ENCODE data around the gene OXA1L.
"Not testable (repeated sequence)": the region's sequence is repeated elsewhere in the genome, so short reads cannot be mapped to it uniquely, and the experiment has no call there.

OXA1L gene

DNA sequence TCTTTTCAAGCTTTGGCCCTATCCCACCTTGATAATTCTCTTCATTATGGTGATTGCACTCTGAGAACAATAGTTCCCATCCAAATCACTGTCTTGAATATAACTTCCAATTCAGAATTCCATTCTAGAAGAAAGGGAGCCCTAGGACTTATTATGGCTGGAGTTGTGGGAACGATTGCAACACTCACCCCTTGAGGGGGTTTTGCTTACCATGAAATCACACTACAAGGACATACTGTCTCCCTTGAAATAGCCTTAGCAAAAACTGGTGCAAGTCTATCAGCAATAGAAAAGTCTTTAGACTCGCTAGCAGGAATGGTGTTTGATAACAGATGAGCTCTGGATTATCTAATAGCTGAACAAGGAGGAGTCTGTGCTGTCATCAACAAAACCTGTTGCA is 31.4 kb upstream of the OXA1L start:
- no peaks in the 10 kb centered on the region for H3K27me3 ChIP-seq (ENCODE audit: insufficient read depth, poor library complexity, severe bottlenecking)
- DNase-seq (ENCODE audit: low read depth in 1 of 2, low spot score in 1 of 2): no peak
- TF ChIP-seq SPI1 (IDR thresholded peaks at IDR 0.05; ENCODE audit: borderline replicate concordance, low read depth) (no peak), GABPA (IDR thresholded peaks at IDR 0.05; ENCODE audit: low read depth) (no peak), CTCF (IDR thresholded peaks at IDR 0.05; ENCODE audit: insufficient read depth, low read length) (no peak), POLR2AphosphoS5 (IDR thresholded peaks at IDR 0.05; ENCODE audit: low read depth) (no peak)
- TF ChIP-seq, protein P1, sequence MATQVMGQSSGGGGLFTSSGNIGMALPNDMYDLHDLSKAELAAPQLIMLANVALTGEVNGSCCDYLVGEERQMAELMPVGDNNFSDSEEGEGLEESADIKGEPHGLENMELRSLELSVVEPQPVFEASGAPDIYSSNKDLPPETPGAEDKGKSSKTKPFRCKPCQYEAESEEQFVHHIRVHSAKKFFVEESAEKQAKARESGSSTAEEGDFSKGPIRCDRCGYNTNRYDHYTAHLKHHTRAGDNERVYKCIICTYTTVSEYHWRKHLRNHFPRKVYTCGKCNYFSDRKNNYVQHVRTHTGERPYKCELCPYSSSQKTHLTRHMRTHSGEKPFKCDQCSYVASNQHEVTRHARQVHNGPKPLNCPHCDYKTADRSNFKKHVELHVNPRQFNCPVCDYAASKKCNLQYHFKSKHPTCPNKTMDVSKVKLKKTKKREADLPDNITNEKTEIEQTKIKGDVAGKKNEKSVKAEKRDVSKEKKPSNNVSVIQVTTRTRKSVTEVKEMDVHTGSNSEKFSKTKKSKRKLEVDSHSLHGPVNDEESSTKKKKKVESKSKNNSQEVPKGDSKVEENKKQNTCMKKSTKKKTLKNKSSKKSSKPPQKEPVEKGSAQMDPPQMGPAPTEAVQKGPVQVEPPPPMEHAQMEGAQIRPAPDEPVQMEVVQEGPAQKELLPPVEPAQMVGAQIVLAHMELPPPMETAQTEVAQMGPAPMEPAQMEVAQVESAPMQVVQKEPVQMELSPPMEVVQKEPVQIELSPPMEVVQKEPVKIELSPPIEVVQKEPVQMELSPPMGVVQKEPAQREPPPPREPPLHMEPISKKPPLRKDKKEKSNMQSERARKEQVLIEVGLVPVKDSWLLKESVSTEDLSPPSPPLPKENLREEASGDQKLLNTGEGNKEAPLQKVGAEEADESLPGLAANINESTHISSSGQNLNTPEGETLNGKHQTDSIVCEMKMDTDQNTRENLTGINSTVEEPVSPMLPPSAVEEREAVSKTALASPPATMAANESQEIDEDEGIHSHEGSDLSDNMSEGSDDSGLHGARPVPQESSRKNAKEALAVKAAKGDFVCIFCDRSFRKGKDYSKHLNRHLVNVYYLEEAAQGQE (IDR thresholded peaks at IDR 0.05; ENCODE audit: insufficient replicate concordance, low read depth): no peak
- H3K4me3 ChIP-seq (replicated peaks; ENCODE audit: insufficient read depth, low read length): no peak overlapping the region
- no peak overlapping the region for H3K27ac ChIP-seq (replicated peaks)

DNA sequence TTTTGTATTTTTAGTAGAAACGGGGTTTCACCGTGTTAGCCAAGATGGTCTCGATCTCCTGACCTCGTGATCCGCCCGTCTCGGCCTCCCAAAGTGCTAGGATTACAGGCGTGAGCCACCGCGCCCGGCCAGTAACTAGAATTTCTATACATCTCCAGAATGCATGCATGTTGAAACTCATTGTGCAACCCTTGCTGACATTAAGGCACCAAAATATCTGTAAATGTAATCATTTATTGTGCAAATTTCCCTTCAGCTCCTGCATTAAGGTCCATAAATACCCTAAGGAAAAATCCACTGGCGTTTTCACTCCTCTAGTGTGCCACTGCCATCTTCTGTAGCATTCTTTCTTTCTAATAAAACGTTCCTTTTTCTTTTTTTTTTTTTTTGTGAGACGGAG is 30.1 kb upstream of the OXA1L start:
- H3K4me3 ChIP-seq (replicated peaks; ENCODE audit: insufficient read depth, low read length); H3K27me3 ChIP-seq (ENCODE audit: insufficient read depth, poor library complexity, severe bottlenecking); DNase-seq (ENCODE audit: low read depth in 1 of 2, low spot score in 1 of 2); H3K27ac ChIP-seq (replicated peaks): not testable (repeated sequence)

DNA sequence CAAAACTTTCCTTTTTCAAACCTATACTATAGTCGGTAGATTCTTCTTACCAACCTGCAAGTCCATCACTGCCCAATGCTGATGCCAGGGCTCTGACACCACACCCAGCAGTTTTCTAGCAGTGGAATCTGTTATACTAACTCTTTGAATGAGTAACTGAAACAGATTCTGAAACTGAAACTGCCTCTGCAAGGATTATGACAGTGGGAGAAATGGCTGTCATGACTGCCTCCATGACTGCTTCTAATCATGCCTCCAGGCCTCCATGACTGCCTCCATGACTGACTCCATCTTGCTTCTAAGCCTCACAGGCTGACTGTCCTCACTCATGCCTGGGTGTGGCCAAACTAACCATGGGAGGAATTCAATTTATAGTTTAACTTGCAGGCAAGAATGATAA is 29.4 kb upstream of the OXA1L start:
- Histone ChIP-seq H3K4me3 (replicated peaks; ENCODE audit: insufficient read depth, low read length) (no peak overlapping the region), H3K27me3 (ENCODE audit: insufficient read depth, poor library complexity, severe bottlenecking) (no peaks in the 10 kb centered on the region), H3K27ac (replicated peaks) (no peak overlapping the region)
- no peak for DNase-seq (ENCODE audit: low read depth in 1 of 2, low spot score in 1 of 2)
- no peak for TF ChIP-seq SPI1 (IDR thresholded peaks at IDR 0.05; ENCODE audit: borderline replicate concordance, low read depth)
- TF ChIP-seq, protein P1 (IDR thresholded peaks at IDR 0.05; ENCODE audit: insufficient replicate concordance, low read depth): no peak
- no peak for TF ChIP-seq GABPA (IDR thresholded peaks at IDR 0.05; ENCODE audit: low read depth)
- TF ChIP-seq CTCF (IDR thresholded peaks at IDR 0.05; ENCODE audit: insufficient read depth, low read length): no peak
- no peak for TF ChIP-seq POLR2AphosphoS5 (IDR thresholded peaks at IDR 0.05; ENCODE audit: low read depth)

- Histone ChIP-seq H3K4me3 (replicated peaks; ENCODE audit: insufficient read depth, low read length) (no peak overlapping the region), H3K27ac (replicated peaks) (no peak overlapping the region), H3K27me3 (ENCODE audit: insufficient read depth, poor library complexity, severe bottlenecking) (no peaks in the 10 kb centered on the region)
- no peak for DNase-seq (ENCODE audit: low read depth in 1 of 2, low spot score in 1 of 2)
- no peak for TF ChIP-seq SPI1 (IDR thresholded peaks at IDR 0.05; ENCODE audit: borderline replicate concordance, low read depth)
- no peak for TF ChIP-seq GABPA (IDR thresholded peaks at IDR 0.05; ENCODE audit: low read depth)
- no peak for TF ChIP-seq POLR2AphosphoS5 (IDR thresholded peaks at IDR 0.05; ENCODE audit: low read depth)
- no peak for TF ChIP-seq CTCF (IDR thresholded peaks at IDR 0.05; ENCODE audit: insufficient read depth, low read length)
- TF ChIP-seq, protein P1 (IDR thresholded peaks at IDR 0.05; ENCODE audit: insufficient replicate concordance, low read depth): no peak
These were observed 27.1 kb upstream of the OXA1L start for GRCh38 chr14:22739423-22739822.
